Activated T-cell treated with anti-CD3 and anti-CD28 coated beads, Interleukin-2, amount 50 U/mL, for 24 hours (primary cell): ENCODE results near the gene CIART.
"Not testable (repeated sequence)": the region's sequence is repeated elsewhere in the genome, so short reads cannot be mapped to it uniquely, and the experiment has no call there.

Source experiments
- DNase-seq: peaks from one replicate; pipeline ENCODE4 v3.0.0-alpha.2; 2020
- H3K27ac Mint-ChIP-seq: 2 replicates; pipeline ENCODE4 v1.8.0; 2020; ENCODE audit warnings: mild to moderate bottlenecking, mixed read lengths
- H3K27me3 Mint-ChIP-seq: 2 replicates; pipeline ENCODE4 v1.8.0; 2020; ENCODE audit warnings: mixed read lengths
- H3K36me3 Mint-ChIP-seq: 2 replicates; pipeline ENCODE4 v1.8.0; 2020; ENCODE audit warnings: low read depth, mixed read lengths
- H3K4me1 Mint-ChIP-seq: 2 replicates; pipeline ENCODE4 v1.8.0; 2020; ENCODE audit warnings: low read depth, mixed read lengths
- H3K4me3 Mint-ChIP-seq: 2 replicates; pipeline ENCODE4 v1.8.0; 2020; ENCODE audit warnings: mild to moderate bottlenecking, moderate library complexity, mixed read lengths
- H3K9me3 Mint-ChIP-seq: 2 replicates; pipeline ENCODE4 v1.8.0; 2020; ENCODE audit warnings: mixed read lengths

Gene CIART

GRCh38 chr1:150273311-150273710 lies 9.0 kb upstream of the CIART start:
- Mint-ChIP-seq H3K27ac (no peak overlapping the region), H3K4me1 (peaks cover 10% of the 10 kb centered on the region), H3K9me3 (no peaks in the 10 kb centered on the region), H3K27me3 (no peaks in the 10 kb centered on the region), H3K36me3 (peaks cover 7% of the 10 kb centered on the region), H3K4me3 (no peak overlapping the region)
- no peak for DNase-seq

GRCh38 chr1:150280138-150280707 lies 2.1 kb upstream of the CIART start:
- Mint-ChIP-seq H3K4me1 (peaks cover 31% of the 10 kb centered on the region), H3K27ac (no peak overlapping the region), H3K27me3 (peaks cover 7% of the 10 kb centered on the region), H3K9me3 (peaks cover 6% of the 10 kb centered on the region), H3K36me3 (peaks cover 3% of the 10 kb centered on the region), H3K4me3 (no peak overlapping the region)
- no peak for DNase-seq

- peaks cover 3% of the 10 kb centered on the region for H3K36me3 Mint-ChIP-seq
These were observed 1.1 kb upstream of the CIART start for GRCh38 chr1:150281221-150281757.

GRCh38 chr1:150282558-150282958 lies 204 bp downstream of the CIART start:
- H3K9me3 Mint-ChIP-seq = peaks cover 6% of the 10 kb centered on the region
- H3K4me1 Mint-ChIP-seq = peaks cover 31% of the 10 kb centered on the region
- peaks cover 3% of the 10 kb centered on the region for H3K36me3 Mint-ChIP-seq
- H3K4me3 Mint-ChIP-seq = peak overlapping the region; percentile 69
- peak overlapping the region; percentile 86 for H3K27ac Mint-ChIP-seq
- H3K27me3 Mint-ChIP-seq = peaks cover 7% of the 10 kb centered on the region
- no peak for DNase-seq

More at GRCh38 chr1:150281221-150281757, 1.1 kb upstream of the CIART start:
- peaks cover 7% of the 10 kb centered on the region for H3K27me3 Mint-ChIP-seq
- peak; percentile 62 for DNase-seq
- peak overlapping the region; percentile 69 for H3K4me3 Mint-ChIP-seq
- H3K9me3 Mint-ChIP-seq = peaks cover 6% of the 10 kb centered on the region
- H3K4me1 Mint-ChIP-seq = peaks cover 31% of the 10 kb centered on the region
- peak overlapping the region; percentile 86 for H3K27ac Mint-ChIP-seq

GRCh38 chr1:150283260-150283659 lies 906 bp downstream of the CIART start:
- Mint-ChIP-seq H3K4me3 (peak overlapping the region; percentile 69), H3K9me3 (peaks cover 6% of the 10 kb centered on the region), H3K27ac (no peak overlapping the region), H3K36me3 (peaks cover 3% of the 10 kb centered on the region), H3K27me3 (peaks cover 7% of the 10 kb centered on the region), H3K4me1 (peaks cover 31% of the 10 kb centered on the region)
- DNase-seq = no peak

GRCh38 chr1:150288382-150288781 lies 6.0 kb downstream of the CIART start:
- no peak for DNase-seq
- no peaks in the 10 kb centered on the region for H3K9me3 Mint-ChIP-seq
- no peak overlapping the region for H3K4me3 Mint-ChIP-seq
- no peaks in the 10 kb centered on the region for H3K27me3 Mint-ChIP-seq
- H3K4me1 Mint-ChIP-seq = peaks cover 9% of the 10 kb centered on the region
- no peak overlapping the region for H3K27ac Mint-ChIP-seq
- H3K36me3 Mint-ChIP-seq = peaks cover 2% of the 10 kb centered on the region

- Mint-ChIP-seq H3K27ac (no peak overlapping the region), H3K9me3 (no peaks in the 10 kb centered on the region), H3K27me3 (no peaks in the 10 kb centered on the region), H3K4me1 (peaks cover 9% of the 10 kb centered on the region), H3K4me3 (no peak overlapping the region), H3K36me3 (peaks cover 5% of the 10 kb centered on the region)
- no peak for DNase-seq
These were observed 6.5 kb downstream of the CIART start for GRCh38 chr1:150288822-150289221.

GRCh38 chr1:150293433-150294253 lies 11.3 kb downstream of the CIART start, which contains the start of gene MRPS21:
Gene MRPS21, plus strand, starts transcription at chr1:150293861. Its CDS starts 506 bp downstream, at chr1:150294367.
- peak within 1 kb of the TSS; percentile 98 for H3K27ac Mint-ChIP-seq
- DNase-seq = peak; percentile 89
- peaks cover 50% of the 10 kb centered on the region for H3K36me3 Mint-ChIP-seq
- H3K9me3 Mint-ChIP-seq = no peaks in the 10 kb centered on the region
- peak within 1 kb of the TSS; percentile 97 for H3K4me3 Mint-ChIP-seq
- H3K27me3 Mint-ChIP-seq = no peaks in the 10 kb centered on the region
- H3K4me1 Mint-ChIP-seq = peaks cover 38% of the 10 kb centered on the region

GRCh38 chr1:150295476-150295875 lies 13.1 kb downstream of the CIART start:
- no peaks in the 10 kb centered on the region for H3K27me3 Mint-ChIP-seq
- H3K9me3 Mint-ChIP-seq = no peaks in the 10 kb centered on the region
- H3K27ac Mint-ChIP-seq = peak overlapping the region; percentile 83
- peak overlapping the region; percentile 97 for H3K4me3 Mint-ChIP-seq
- no peak for DNase-seq
- peaks cover 40% of the 10 kb centered on the region for H3K4me1 Mint-ChIP-seq
- H3K36me3 Mint-ChIP-seq = peaks cover 67% of the 10 kb centered on the region

- Mint-ChIP-seq H3K27ac (peak overlapping the region; percentile 26), H3K4me1 (peaks cover 32% of the 10 kb centered on the region), H3K9me3 (no peaks in the 10 kb centered on the region), H3K36me3 (peaks cover 93% of the 10 kb centered on the region), H3K4me3 (no peak overlapping the region), H3K27me3 (no peaks in the 10 kb centered on the region)
- DNase-seq = no peak
These were observed 17.4 kb downstream of the CIART start for GRCh38 chr1:150299716-150300115.

GRCh38 chr1:150302338-150302737 lies 20.0 kb downstream of the CIART start:
- Mint-ChIP-seq H3K27ac (peak overlapping the region; percentile 16), H3K4me3 (no peak overlapping the region), H3K9me3 (no peaks in the 10 kb centered on the region), H3K4me1 (peaks cover 14% of the 10 kb centered on the region), H3K36me3 (peaks cover 92% of the 10 kb centered on the region), H3K27me3 (no peaks in the 10 kb centered on the region)
- no peak for DNase-seq

- Mint-ChIP-seq H3K27ac (no peak overlapping the region), H3K27me3 (no peaks in the 10 kb centered on the region), H3K4me1 (peaks cover 9% of the 10 kb centered on the region), H3K4me3 (no peak overlapping the region), H3K36me3 (peaks cover 92% of the 10 kb centered on the region), H3K9me3 (no peaks in the 10 kb centered on the region)
- no peak for DNase-seq
These were observed 20.5 kb downstream of the CIART start for GRCh38 chr1:150302902-150303301.

- not testable (repeated sequence) for H3K27me3 Mint-ChIP-seq, H3K4me3 Mint-ChIP-seq, H3K9me3 Mint-ChIP-seq, DNase-seq, H3K4me1 Mint-ChIP-seq
- Mint-ChIP-seq H3K36me3 (peaks cover 58% of the 10 kb centered on the region), H3K27ac (peak overlapping the region; percentile 53)
These were observed 26.2 kb downstream of the CIART start for GRCh38 chr1:150308585-150308984.

- DNase-seq = no peak
- Mint-ChIP-seq H3K27ac (no peak overlapping the region), H3K9me3 (no peaks in the 10 kb centered on the region), H3K36me3 (peaks cover 48% of the 10 kb centered on the region), H3K27me3 (no peaks in the 10 kb centered on the region), H3K4me3 (no peak overlapping the region), H3K4me1 (no peaks in the 10 kb centered on the region)
These were observed 27.6 kb downstream of the CIART start for GRCh38 chr1:150309758-150310508.
